B cell (primary cell): ENCODE results near the gene GEMIN5. TPM values are rescaled to one million over a fixed set of nuclear protein-coding genes. Genes with fewer than 3 reads are reported as not detected.

Experiments used
- ATAC-seq: fragments of 200-7000 bp; cut with Tn5 transposase; one replicate; pipeline ENCODE4 v1.10.0; 2021; ENCODE audit warnings: low read depth, mild to moderate bottlenecking, moderate number of reproducible peaks, moderate library complexity
- CTCF ChIA-PET: fragments of 350-600 bp; sonication (Branson Sonifier 250); formaldehyde crosslinking; loops from one replicate; lab custom pipeline; 2021; ENCODE audit warnings: antibody characterized with exemption, inconsistent platforms; lab: Charles Lee
- POLR2A ChIA-PET: fragments of 350-600 bp; sonication (Branson Sonifier 250); formaldehyde crosslinking; loops from one replicate; lab custom pipeline; 2021; ENCODE audit warnings: antibody characterized with exemption; lab: Charles Lee
- DNase-seq: peaks from one replicate; pipeline ENCODE4 v3.0.0; 2013
- H2AFZ ChIP-seq: 2 replicates; pipeline ENCODE4 v1.6.1; 2012; ENCODE audit warnings: mild to moderate bottlenecking, low read depth, low read length; ENCODE audit not compliant: insufficient read depth, poor library complexity, severe bottlenecking
- H3K27ac ChIP-seq, 2 donors: 1 replicate in 1 of 2; 2 replicates in 1 of 2; pipeline ENCODE4 v1.5.1; 2012 to 2013; ENCODE audit warnings: low read length in 2 of 2, mild to moderate bottlenecking in 2 of 2, moderate library complexity in 1 of 2
- H3K27me3 ChIP-seq, 4 experiments: fragments of 200-600 bp in 1 of 4; sonication (generic) in 1 of 4; replicated peaks in 1 of 4; 1 replicate in 2 of 4; 2 replicates in 2 of 4; pipeline versions ENCODE4 v1.6.1 to v1.7.0; 2013 to 2016; ENCODE audit warnings: low read length in 3 of 4, mild to moderate bottlenecking in 2 of 4, mixed read lengths in 1 of 4, moderate library complexity in 1 of 4; ENCODE audit not compliant: insufficient read depth in 4 of 4, control insufficient read depth in 3 of 4; ENCODE audit errors: control extremely low read depth in 1 of 4
- H3K36me3 ChIP-seq, 2 experiments: replicated peaks in 1 of 2; 1 replicate in 1 of 2; 2 replicates in 1 of 2; pipeline versions ENCODE4 v1.6.1 to v1.7.1; 2013; ENCODE audit warnings: low read length in 1 of 2; ENCODE audit not compliant: insufficient read depth in 2 of 2, control insufficient read depth in 1 of 2; ENCODE audit errors: control extremely low read depth in 1 of 2, extremely low read depth in 1 of 2
- H3K4me1 ChIP-seq, 2 donors: fragments of 200-600 bp in 1 of 2; sonication (generic) in 1 of 2; 1 replicate in 1 of 2; 2 replicates in 1 of 2; pipeline versions ENCODE4 v1.5.1 to v1.6.1; 2013 to 2017; ENCODE audit warnings: low read length in 2 of 2; ENCODE audit not compliant: control insufficient read depth in 2 of 2, insufficient read depth in 2 of 2
- H3K4me2 ChIP-seq: replicated peaks from 2 replicates; pipeline ENCODE3; 2012; ENCODE audit warnings: mild to moderate bottlenecking, low read depth, low read length; ENCODE audit not compliant: poor library complexity, severe bottlenecking
- H3K4me3 ChIP-seq, 5 experiments: fragments of 200-600 bp in 1 of 5; sonication (generic) in 1 of 5; 1 replicate in 3 of 5; 2 replicates in 2 of 5; pipeline versions ENCODE4 v1.5.1 to v1.7.0; 2011 to 2016; ENCODE audit warnings: low read length in 4 of 5, mild to moderate bottlenecking in 4 of 5, low read depth in 2 of 5, control low read depth in 1 of 5, moderate library complexity in 1 of 5; ENCODE audit not compliant: insufficient read depth in 1 of 5; ENCODE audit errors: control extremely low read depth in 1 of 5, extremely low read depth in 1 of 5
- H3K79me2 ChIP-seq: fragments of 200-600 bp; sonication (generic); one replicate; pipeline ENCODE4 v1.6.0; 2016; ENCODE audit warnings: low read length; ENCODE audit not compliant: control insufficient read depth, insufficient read depth
- H3K9ac ChIP-seq: fragments of 200-600 bp; sonication (generic); 2 replicates; pipeline ENCODE4 v1.6.1; 2017; ENCODE audit warnings: mild to moderate bottlenecking, low read length, moderate library complexity
- H3K9me3 ChIP-seq, 3 donors: one replicate each; pipeline versions ENCODE4 v1.6.1 to v1.7.1; 2013; ENCODE audit warnings: low read length in 2 of 3; ENCODE audit not compliant: control insufficient read depth in 2 of 3, insufficient read depth in 1 of 3; ENCODE audit errors: control extremely low read depth in 1 of 3
- H4K20me1 ChIP-seq: 2 replicates; pipeline ENCODE4 v1.6.0; 2012; ENCODE audit warnings: mild to moderate bottlenecking, low read length; ENCODE audit not compliant: insufficient read depth, control insufficient read depth, poor library complexity, severe bottlenecking
- H3K27ac Mint-ChIP-seq: one replicate; pipeline ENCODE4 v1.8.0; 2021; ENCODE audit warnings: mixed read lengths
- H3K27me3 Mint-ChIP-seq: one replicate; pipeline ENCODE4 v1.8.0; 2021; ENCODE audit warnings: mixed read lengths
- H3K4me1 Mint-ChIP-seq: one replicate; pipeline ENCODE4 v1.8.0; 2021; ENCODE audit warnings: mixed read lengths
- H3K4me3 Mint-ChIP-seq: one replicate; pipeline ENCODE4 v1.8.0; 2021; ENCODE audit warnings: mixed read lengths
- H3K9me3 Mint-ChIP-seq: one replicate; pipeline ENCODE4 v1.8.0; 2022; ENCODE audit warnings: mixed read lengths; ENCODE audit not compliant: insufficient read depth
- EZH2 ChIP-seq: IDR thresholded peaks from 2 replicates; pipeline ENCODE4 v1.6.1; 2012; ENCODE audit warnings: borderline replicate concordance, low read depth, mild to moderate bottlenecking, moderate library complexity, low read length; ENCODE audit not compliant: insufficient read depth, poor library complexity, severe bottlenecking
- WGBS: methylation state at CpG from one replicate; pipeline ENCODE4 v1.1.5; 2013; ENCODE audit warnings: missing lambda C conversion rate; ENCODE audit not compliant: insufficient coverage; 5-methylcytosine and 5-hydroxymethylcytosine counted together
- intact Hi-C: fragments of 100-400 bp; cut with micrococcal nuclease; formaldehyde crosslinking; loops from one replicate; pipeline ENCODE4 v1.10.0; 2022
- polyA plus RNA-seq: library from polyadenylated mRNA; depleted of rRNA; stranded (reverse); fragments of >200 nt; gene quantifications from 2 replicates; pipeline ENCODE4 v1.2.3, GENCODE V29; 2012
- total RNA-seq, 2 donors: library from RNA; stranded (reverse); fragments of 120-200 nt in 1 of 2; gene quantifications; 1 replicate in 1 of 2; 2 replicates in 1 of 2; pipeline versions ENCODE4 v1.2.3 to v1.2.4, GENCODE V29; 2013 to 2022
- TF ChIP-seq, protein P1 (sequence below): fragments of 200-600 bp; IDR thresholded peaks from one replicate; pipeline ENCODE4 v1.8.0; 2022; ENCODE audit warnings: antibody characterized with exemption, mild to moderate bottlenecking

GEMIN5 gene
- total and polyA plus RNA-seq, 2 donors (not counting 1 experiment from before 2014, with no cell fraction given): 3.6 to 15.5 TPM

DNA sequence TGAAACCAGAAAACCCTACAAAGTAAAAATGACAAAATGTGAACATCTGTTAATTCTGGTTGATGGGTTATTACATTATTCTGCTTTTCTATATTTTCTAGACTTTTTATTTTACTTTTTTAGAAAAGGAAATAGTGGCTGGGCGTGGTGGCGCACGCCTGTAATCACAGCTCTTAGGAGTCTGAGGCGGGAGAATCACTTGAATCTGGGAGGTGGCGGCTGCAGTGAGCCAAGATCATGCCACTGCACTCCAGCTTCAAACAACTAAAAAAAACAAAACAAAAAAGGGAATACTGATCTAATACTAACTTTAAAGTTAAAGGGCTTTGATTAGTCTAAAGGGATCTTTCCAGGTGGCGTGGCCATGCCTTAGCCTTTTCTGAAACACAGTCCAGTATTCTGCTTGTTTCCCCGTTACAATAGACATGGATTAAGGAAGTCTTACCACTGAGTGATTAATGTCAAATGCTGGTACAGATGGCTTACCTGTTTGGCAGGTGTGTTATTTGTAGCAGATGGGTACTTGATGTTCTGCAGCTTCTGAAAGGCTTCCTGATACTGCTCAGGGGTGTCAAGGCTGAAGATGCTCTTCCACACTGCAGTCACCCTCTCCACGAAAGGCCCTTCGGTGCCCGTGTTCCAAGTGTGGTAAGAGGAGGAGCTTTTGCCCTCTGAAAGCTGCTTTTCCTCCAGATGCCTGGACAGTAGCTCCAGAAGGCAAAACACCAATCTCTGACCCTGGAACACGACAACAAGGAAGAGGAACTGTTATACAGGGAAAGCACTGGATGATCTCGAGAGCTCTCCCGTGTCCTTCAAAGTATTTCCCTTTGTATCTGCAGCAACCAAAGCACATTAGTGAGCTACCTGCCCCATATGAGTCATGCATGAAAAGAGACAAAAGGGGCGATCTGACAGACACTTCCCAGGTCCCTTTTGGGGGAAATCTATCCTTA lies 42.1 kb downstream of the GEMIN5 start:
- no peaks in the 10 kb centered on the region for H4K20me1 ChIP-seq
- ATAC-seq (no peak), DNase-seq (no peak)
- POLR2A ChIA-PET: no interaction called here
- no peaks in the 10 kb centered on the region for H3K79me2 ChIP-seq
- H3K27ac Mint-ChIP-seq: no peak overlapping the region
- H2AFZ ChIP-seq: no peak overlapping the region
- H3K4me3 ChIP-seq: no peak overlapping the region
- no peaks in the 10 kb centered on the region for H3K4me1 ChIP-seq
- no peak overlapping the region for H3K27ac ChIP-seq
- 100% methylated on average over 4 of the region's 14 CpGs for WGBS
- H3K27me3 ChIP-seq: no peaks in the 10 kb centered on the region
- H3K9me3 Mint-ChIP-seq: no peaks in the 10 kb centered on the region
- intact Hi-C loops: no loop called here
- H3K27me3 Mint-ChIP-seq: no peaks in the 10 kb centered on the region
- no peak overlapping the region for H3K9ac ChIP-seq
- H3K4me2 ChIP-seq: no peak overlapping the region
- TF ChIP-seq EZH2: no peak
- TF ChIP-seq, protein P1, sequence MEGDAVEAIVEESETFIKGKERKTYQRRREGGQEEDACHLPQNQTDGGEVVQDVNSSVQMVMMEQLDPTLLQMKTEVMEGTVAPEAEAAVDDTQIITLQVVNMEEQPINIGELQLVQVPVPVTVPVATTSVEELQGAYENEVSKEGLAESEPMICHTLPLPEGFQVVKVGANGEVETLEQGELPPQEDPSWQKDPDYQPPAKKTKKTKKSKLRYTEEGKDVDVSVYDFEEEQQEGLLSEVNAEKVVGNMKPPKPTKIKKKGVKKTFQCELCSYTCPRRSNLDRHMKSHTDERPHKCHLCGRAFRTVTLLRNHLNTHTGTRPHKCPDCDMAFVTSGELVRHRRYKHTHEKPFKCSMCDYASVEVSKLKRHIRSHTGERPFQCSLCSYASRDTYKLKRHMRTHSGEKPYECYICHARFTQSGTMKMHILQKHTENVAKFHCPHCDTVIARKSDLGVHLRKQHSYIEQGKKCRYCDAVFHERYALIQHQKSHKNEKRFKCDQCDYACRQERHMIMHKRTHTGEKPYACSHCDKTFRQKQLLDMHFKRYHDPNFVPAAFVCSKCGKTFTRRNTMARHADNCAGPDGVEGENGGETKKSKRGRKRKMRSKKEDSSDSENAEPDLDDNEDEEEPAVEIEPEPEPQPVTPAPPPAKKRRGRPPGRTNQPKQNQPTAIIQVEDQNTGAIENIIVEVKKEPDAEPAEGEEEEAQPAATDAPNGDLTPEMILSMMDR: no peak
- no peak overlapping the region for H3K4me3 Mint-ChIP-seq
- H3K4me1 Mint-ChIP-seq: no peaks in the 10 kb centered on the region
- CTCF ChIA-PET: no interaction called here
- H3K9me3 ChIP-seq: no peaks in the 10 kb centered on the region
- peaks cover 23 to 73% of the 10 kb centered on the region in 2 experiments for H3K36me3 ChIP-seq

DNA sequence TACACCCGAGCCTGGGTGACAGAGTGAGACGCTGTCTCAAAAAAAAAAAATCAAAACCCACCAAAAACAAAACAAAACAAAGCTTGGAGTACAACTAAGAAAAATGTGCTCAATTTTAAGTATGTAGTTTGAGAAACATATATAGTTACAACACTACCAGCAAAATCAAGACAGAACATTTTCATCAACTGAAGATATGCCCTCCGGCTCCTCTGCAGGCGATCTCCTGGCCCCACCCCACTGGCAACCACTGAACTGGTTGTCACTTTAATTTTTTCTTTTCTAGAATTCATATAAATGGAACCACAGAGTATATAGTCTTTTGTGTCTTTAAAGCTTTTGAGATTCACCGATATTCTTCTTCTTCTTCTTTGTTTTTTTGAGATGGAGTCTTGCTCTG lies 44.6 kb downstream of the GEMIN5 start:
- ATAC-seq: no peak
- no peaks in the 10 kb centered on the region for H3K27me3 Mint-ChIP-seq

More for the DNA sequence above, 44.6 kb downstream of the GEMIN5 start:
- H3K27ac Mint-ChIP-seq: no peak overlapping the region
- Histone ChIP-seq H4K20me1 (no peaks in the 10 kb centered on the region), H3K27me3 (no peaks in the 10 kb centered on the region), H3K9me3 (no peaks in the 10 kb centered on the region), H2AFZ (no peak overlapping the region), H3K4me3 (no peak overlapping the region), H3K9ac (no peak overlapping the region), H3K27ac (no peak overlapping the region), H3K4me1 (no peaks in the 10 kb centered on the region), H3K79me2 (no peaks in the 10 kb centered on the region), H3K4me2 (no peak overlapping the region), H3K36me3 (peaks cover 20 to 72% of the 10 kb centered on the region in 2 experiments)
- no peak for DNase-seq
- H3K4me3 Mint-ChIP-seq: no peak overlapping the region
- ChIA-PET POLR2A (no interaction called here), CTCF (no interaction called here)
- no peaks in the 10 kb centered on the region for H3K9me3 Mint-ChIP-seq
- no peaks in the 10 kb centered on the region for H3K4me1 Mint-ChIP-seq
- TF ChIP-seq, protein P1: no peak
- no peak for TF ChIP-seq EZH2
- intact Hi-C loops: no loop called here
- no CpG with 5 or more reads among the region's 5 CpGs for WGBS
